GM19193 (cell line): ENCODE results near the gene GJC2.

Experiments used
- POLR2A ChIP-seq: IDR thresholded peaks from 4 replicates; pipeline ENCODE4 v1.6.1; 2011; ENCODE audit not compliant: insufficient read depth, insufficient read length; ENCODE audit errors: extremely low read depth

The GJC2 gene

GRCh38 chr1:228168563-228169270 lies 19.0 kb downstream of the GJC2 start:
- TF ChIP-seq POLR2A, result no peak

- TF ChIP-seq POLR2A, result no peak
Measured at GRCh38 chr1:228169345-228169744, 19.6 kb downstream of the GJC2 start.

- TF ChIP-seq POLR2A, result no peak
Measured at GRCh38 chr1:228170666-228171065, 20.9 kb downstream of the GJC2 start.

GRCh38 chr1:228171221-228171891 lies 21.6 kb downstream of the GJC2 start:
- no peak for TF ChIP-seq POLR2A

GRCh38 chr1:228172591-228173527 lies 23.1 kb downstream of the GJC2 start:
- no peak for TF ChIP-seq POLR2A

GRCh38 chr1:228174482-228175315 lies 25.0 kb downstream of the GJC2 start:
- TF ChIP-seq POLR2A, result no peak

GRCh38 chr1:228175316-228176023 lies 25.7 kb downstream of the GJC2 start:
- TF ChIP-seq POLR2A, result no peak

GRCh38 chr1:228176024-228176395 lies 26.3 kb downstream of the GJC2 start:
- TF ChIP-seq POLR2A, result no peak

GRCh38 chr1:228176461-228177182 lies 26.9 kb downstream of the GJC2 start:
- no peak for TF ChIP-seq POLR2A

- TF ChIP-seq POLR2A, result no peak
Measured at GRCh38 chr1:228177183-228177475, 27.4 kb downstream of the GJC2 start.

- no peak for TF ChIP-seq POLR2A
Measured at GRCh38 chr1:228177721-228178710, 28.3 kb downstream of the GJC2 start.
